C1 segment of cervical spinal cord (tissue), 14 donors: ENCODE data around the gene OSBPL9.

Source experiments
- DNase-seq, 14 donors: peaks; one replicate each; lab custom pipeline; 2025; lab: John Stamatoyannopoulos, UW

The OSBPL9 gene

DNA sequence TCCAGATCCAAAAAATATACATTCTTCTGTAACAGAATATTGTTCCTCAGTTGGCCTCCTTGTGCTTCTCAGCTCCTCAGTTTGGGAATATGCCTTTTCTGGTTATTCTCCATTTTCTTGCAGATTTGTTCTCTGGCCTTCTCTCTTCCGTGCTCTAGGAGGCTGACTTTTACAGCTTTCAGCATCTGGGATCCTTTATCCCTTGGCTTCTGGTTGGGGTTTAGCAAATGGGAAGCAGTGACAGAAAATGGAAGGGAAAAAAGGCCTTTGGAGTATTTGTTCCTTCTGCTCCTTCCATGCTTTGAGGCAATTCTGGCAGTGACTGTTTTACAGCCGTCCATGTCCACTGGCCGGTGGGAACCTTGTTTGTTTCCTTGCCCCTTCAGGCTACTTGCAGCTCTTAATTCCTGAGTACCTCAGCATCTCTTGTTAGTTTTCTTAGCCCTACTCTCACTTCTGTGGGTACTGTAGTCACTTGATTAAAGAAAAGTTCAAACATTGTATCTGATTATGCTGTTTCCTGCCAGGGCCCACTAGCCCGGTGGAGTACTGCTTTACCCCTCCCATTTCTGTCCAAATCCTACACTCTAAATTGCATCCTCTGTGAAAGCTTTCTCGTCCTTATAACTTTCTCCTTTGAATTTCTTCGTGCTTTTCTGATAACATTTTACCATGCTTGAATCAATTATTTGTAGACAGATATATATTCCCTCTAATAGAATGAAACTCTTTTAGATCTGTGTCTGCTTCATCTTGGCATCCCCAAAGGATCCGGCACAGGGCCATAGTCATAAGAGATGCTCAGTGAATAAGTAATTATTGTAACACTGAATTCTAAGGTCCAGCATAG is 118.2 kb downstream of the OSBPL9 start:
- peak in 2 of 14 donors; percentile 6 to 10 for DNase-seq

DNA sequence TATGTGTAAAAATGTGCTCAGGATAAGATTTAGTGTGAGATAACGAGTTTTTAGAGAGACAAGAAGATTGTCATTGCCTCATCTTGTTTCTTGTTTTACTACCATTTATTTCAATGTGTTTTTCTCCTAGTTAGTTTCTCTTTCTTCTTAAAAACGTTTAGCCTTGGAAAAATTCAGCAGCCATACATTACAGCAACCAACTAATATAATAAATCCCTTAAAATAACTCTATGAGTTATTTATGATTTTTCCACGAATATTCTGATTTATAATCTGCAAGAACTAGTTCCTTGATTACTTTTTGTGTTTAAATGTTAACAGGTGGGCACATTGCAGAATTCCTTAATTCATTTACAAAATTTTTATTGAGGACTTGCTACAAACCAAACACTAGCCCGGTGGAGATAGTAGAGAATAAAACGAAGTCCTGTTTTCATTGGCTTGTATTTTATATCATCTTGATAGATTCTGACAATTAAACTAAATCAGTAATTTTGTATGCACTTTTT is 118.9 kb downstream of the OSBPL9 start:
- DNase-seq, result no peak

DNA sequence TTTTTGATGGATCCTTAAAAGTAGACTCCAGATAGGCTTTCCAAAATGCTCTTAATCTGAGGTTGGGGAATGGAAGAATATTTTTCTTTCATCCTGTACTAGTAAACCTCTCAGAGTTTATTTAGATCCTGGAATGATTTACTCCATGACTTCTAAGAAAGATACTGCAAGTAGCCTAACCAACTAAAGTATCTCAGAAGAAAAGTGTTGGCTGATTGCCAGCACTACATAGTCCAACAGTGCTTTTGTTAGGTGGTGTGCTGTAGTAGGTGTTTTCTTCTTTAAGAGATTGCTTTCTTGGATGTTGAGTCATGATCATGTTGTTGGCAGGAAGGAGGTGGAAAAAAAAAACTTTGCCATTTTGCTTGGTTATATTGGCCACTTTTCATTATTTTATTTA is 119.8 kb downstream of the OSBPL9 start:
- DNase-seq, result no peak

DNA sequence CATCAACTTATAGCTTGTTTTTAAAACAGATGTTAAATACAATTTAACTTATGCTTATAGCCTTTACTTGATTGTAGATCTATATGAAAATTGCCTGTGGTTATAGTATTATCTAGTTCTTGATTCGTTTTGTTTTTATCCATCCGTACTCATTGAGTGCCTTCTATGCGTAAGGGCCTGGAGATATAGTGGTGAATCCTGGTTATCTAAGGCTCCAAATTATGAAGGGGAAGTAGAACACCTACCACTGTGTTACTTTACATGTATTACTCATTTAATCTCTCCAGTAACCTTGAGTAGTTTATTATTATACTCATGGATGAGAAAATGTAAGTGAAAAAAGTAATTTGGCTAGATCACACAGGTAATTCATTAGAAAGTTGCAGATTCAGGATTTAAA is 121.8 kb downstream of the OSBPL9 start:
- DNase-seq, result no peak

DNA sequence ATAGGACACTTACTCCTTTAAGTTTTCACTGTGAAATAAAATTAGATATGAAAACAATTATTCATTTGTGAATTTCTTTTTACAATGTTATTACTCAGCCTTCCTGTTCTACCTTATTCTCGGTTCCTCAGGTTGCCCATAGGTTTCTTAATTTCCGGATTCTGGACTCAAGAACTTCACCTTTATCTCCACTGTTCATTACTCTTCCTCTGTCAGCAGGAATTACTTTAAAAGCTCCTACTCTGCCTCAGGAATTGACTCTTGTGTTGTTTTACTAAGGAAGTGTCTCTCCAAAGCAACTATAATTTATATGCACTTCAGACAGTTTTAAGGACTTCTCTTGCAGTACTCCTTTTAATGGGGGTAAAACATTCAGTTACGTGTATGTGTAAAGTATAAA is 123.8 kb downstream of the OSBPL9 start:
- no peak for DNase-seq

DNA sequence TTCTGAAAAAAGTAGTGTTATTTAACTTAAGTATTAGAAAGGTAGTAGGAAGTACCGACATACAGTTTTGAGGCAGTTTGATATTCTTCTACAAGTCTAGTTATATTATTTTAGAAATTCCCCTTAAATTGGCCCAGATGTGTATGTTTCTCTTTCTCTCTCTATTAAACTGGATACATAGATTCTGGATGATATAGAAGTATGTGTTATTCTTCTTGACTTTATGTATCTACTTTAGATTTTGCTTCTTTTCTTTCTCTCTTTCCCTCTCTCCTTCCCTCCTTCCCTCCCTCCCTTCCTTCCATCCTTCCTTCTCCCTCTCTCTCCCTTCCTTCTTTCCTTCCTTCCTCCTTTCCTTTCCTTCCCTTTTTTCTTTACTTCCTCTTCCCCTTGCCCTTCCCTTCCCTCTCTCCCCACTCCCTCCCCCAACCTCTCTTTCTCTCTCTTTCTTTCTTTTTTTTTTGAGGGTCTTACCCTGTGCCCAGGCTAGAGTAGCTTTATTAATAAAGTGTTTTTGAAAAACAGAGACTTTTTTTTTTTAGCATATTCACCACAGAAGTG is 124.3 kb downstream of the OSBPL9 start:
- no peak for DNase-seq

DNA sequence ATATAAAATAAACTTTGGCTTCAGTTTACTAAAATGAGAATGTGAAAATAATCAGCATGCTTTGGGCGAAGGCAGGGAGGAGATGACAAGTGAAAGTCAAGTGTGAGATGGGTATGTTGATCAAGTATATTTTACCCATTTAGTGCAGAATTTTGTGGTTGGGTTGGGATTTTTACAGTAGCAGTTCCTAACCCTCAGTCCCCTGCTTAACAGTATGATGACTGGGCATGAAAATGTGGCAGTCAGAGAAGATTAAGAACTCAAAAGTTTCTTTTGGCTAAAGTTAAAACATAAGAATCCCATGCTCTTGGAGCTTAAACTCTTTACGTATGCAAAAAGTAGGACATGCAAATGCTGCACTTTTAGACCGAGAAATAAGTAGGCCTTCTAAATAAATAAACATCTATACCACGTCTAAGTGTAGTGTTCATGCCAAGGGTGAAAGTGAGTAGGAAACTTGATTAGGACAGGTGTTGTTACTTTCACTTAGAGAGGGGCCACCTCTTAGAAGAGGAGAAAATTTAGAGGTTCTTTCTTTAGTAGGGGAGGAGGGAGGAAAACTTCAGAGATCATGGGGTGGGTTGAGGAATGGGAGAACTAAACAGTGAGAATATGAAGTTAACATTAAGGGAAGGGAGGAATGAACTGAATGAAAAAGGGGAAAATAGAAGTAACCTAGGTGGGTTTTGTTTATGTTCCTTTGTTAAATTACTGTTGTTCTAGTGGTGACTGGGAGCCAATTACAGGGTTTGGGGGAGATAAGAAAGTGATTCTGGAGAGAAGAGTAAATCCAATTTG is 127.8 kb downstream of the OSBPL9 start:
- no peak for DNase-seq

DNA sequence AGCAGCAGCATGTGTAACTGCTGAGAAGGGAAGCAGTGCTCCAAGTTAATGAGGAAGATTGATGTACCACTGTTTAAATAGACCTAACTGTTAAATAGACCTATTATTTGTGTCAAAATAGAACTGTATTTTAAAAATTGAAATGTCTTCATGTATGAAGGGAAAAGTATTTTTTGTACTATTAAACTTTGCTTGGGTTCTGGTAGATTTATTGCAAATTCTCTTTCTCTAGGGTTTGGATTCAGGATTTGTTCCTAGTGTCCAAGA is 128.3 kb downstream of the OSBPL9 start:
- no peak for DNase-seq

DNA sequence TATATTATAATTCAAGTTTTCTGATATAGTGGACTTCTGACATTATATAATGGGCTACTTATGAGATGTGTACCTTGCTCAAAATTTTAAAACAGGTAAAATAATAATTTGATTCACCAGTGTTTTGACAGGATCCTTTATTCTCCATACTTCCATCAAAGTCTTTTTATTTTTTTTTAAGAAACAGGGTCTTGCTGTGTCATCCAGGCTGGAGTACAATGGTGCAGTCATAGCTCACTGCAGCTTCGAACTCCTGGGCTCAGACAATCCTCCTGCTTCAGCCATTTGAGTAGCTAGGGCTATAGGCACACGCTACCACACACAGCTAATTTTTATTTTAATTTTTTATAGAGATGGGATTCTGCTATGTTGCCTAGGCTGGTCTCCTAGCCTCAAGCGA is 132.3 kb downstream of the OSBPL9 start:
- no peak for DNase-seq

DNA sequence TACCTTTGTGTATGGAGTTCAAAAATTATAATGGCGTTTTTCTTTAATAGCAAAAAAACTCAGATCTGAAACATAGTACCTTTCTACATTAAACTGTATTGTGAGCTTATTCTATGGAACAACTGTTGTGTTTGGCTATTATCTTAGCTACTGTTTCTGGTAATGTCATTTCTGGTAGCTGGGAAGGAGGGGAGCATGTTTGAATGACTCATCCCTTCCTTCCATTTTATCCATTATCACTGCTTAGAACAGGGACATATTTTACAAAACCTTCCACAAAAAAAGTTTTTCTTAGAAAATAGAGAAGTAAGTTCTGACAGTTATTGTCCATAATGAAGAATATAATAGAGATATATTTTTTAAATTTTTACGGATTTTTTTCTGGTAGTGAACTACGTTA is 133.3 kb downstream of the OSBPL9 start:
- no peak for DNase-seq

DNA sequence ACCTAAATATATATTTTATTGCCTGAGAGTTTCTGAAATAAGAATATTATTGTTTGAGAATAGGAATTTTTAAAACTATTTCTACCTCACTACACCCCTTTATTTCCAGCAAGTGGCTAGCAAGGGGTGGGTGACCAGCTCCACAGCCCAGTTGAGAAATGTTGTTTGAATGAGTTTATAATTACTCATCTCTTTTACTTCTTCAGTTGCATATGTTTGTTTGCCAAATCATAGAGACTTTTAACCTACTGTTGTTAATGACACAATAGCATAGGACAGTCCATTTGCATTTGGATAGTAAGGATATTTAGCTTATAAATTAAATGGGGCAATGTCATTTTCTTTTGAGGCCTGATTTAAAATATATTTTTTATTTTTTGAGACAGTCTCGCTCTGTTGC is 133.8 kb downstream of the OSBPL9 start:
- DNase-seq, result no peak

DNA sequence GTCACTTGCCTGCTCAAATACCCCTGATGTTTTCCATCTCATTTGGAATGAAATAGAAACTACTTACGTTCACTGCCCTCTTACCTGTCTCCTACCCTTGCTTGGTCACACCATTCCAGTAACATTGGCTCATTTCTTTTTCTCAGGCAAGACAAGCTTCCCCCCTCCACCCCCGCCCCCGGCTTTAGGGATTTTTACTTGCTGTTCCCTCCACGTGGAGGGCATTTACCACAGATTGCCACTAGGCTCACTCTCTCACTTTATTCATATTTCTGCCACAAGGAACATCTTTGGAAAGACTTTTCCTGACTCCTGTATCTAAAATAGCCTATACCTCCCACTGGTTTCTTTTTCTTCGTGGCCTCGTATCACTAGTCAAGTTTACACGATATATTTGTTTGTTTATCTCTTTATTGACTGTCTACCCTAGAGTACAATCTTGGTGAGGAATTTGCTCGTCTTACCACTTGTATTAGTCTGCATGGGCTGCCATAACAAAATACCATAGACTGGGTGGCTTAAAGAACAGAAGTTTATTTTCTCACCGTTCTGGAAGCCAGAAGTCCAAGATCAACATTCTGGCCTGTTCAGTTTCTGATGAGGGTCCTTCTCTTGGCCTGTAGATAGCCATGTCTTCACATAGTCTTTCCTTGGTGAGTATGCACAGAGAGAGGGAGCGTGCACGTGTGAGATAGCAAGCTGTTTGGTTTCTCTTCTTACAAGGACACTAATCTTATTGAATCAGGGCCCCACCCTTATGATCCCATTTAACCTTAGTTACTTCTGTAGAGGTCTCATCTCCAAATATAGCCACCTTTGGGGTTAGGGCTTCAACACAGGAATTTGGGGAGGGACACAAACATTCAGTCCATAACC is 135.4 kb downstream of the OSBPL9 start:
- no peak for DNase-seq

DNA sequence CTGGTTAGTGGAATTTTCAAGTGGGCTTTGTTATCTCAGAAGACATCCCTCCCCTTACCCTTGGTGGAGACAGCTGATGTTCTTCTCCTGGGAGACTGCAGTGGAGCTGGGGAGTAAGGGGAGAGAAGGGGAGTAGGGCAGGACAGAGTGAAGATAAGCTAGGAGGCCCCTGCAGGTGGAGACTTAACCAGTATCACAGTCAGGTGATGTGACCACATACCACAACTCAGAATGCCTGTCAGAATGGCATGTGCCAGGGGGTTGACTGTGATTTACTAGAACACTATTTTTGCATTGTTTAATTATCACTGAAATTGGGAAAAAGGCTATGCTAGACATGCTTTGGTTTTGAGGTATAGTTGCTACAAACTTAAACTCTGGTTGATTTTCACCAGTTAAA is 137.1 kb downstream of the OSBPL9 start:
- no peak for DNase-seq

DNA sequence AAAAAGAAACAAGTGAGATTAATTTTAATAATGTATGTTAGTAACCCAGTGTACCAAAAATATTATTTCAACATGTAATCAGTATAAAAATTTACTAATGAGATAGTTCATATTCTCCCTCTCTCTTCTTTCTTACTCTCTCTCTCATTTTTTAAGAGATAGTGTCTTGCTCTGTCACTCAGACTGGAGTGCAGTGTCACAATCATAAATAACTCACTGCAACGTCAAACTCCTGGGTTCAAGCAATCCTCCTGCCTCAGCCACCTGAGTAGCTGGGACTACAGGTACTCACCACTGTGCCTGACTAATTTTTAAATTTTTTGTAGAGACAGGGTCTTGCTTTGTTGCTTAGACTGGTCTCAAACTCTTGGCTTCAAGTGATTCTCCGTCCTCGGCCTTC is 137.8 kb downstream of the OSBPL9 start:
- no peak for DNase-seq

DNA sequence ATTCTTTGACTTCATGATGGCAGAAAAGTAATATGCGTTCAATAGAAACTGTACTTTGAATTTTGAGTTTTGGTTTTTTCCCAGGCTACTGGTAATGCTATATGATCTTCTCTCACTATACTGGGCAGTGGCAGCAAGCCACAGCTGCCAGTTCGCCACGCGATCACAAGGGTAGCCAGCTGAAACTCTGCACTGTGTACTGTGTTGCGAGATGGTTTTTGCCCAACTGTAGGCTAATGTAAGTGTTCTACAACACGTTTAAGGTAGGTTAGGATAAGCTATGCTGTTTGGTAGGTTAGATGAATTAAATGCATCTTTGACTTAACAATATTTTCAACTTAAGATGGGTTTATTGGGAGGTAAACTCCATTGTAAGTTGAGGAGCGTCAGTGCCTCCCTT is 138.5 kb downstream of the OSBPL9 start:
- DNase-seq, result no peak

DNA sequence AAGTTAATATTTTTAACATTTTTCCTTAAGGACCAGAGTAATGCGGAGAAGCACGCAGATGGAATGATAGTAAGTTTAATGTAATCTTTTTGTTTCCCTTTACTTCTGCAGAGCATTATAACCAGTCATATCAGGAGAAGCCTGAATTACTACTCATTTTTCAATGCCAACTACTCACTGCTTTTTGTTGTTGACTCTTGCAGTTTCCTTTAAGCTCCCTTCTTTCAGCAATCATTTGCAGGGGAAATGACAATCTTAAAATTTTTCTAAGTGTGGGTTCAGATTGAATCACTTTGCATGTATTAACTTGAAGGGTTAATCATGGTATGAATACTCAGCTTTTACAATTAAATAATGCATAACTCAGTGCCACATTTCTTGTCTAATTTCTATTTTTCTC is 139.4 kb downstream of the OSBPL9 start:
- no peak for DNase-seq

DNA sequence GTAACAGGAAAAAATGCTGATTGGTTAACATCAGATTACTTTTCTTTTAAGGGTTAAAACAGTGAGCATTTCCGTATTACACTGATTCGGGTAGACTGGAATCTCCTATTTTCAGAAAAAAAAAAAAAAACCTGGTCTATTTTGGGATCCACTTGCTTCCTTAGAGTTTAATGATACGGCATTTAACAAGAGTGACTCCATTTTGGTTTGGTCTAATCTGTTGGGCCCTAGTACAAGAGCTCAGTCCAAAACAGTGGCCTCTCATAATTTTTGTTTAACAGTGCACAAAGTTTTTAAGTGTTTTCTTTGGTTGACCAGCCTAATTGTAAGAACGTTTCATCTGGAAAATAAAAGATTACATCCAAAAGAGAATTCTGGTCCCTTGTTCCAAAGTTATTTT is 141.4 kb downstream of the OSBPL9 start:
- DNase-seq, result no peak

DNA sequence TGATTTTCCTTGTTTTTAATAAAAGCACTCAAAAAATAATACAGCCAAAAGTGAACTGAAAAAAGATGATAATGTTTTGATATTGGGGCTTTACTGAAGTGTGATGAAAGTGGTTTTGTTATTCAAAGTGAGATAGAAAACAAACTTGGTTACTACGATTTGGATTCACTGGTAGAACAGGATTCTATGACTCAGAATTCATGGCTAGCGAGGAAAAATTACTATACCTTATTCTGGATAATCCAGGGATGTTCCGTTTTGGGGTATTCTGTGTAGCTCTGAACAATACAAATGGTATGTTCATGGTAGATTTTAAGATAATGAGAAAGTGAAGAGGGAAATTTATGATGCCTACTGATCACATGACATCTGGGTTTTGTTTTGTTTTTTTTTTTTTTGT is 144.0 kb downstream of the OSBPL9 start:
- no peak for DNase-seq

DNA sequence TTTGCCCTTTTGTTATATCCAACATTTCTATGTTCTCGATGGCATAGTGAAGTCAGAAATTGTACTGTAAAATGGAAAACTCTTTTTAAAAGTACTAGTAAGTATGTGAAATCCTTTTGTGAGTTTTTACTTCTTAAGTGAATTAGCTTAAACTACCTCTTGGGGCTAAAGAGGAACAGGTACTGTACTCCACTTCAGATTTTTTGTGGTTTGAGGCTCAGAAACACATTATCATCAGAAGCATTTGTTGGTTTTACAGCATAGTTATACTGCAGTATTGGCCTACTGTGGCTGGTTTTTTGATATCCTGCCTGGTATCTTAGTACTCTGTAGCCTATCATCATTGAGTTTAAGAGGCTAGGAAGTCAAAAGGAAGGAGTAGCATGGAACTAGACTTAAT is 144.5 kb downstream of the OSBPL9 start:
- no peak for DNase-seq

DNA sequence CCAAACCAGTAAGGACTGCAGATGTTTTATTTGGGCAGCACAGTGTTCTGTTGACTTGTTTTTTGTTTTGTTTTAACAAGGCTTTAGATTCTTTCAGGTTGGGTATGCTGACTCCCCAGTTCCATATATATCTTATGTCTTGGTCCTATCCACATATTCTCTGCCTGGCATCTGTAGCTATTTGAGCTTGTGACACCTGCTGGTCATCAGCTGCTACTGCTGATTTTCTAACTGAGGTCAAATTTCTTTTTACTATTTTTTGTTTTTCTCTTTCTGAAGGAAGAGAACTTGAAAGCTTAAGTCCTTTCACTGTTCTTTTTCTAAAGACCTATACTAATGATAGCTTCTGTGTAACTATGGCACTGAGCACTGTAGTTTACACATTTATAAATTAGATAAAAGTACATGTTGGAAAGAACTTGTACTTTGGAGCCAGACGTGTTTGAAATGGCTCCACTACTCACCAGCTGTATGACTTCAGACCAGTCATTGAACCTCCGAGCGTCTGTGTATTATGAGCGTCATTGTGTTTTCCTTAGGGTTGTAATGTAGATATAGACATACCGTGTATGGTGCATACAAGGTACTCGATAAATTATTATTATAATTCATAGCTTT is 152.2 kb downstream of the OSBPL9 start:
- no peak for DNase-seq

DNA sequence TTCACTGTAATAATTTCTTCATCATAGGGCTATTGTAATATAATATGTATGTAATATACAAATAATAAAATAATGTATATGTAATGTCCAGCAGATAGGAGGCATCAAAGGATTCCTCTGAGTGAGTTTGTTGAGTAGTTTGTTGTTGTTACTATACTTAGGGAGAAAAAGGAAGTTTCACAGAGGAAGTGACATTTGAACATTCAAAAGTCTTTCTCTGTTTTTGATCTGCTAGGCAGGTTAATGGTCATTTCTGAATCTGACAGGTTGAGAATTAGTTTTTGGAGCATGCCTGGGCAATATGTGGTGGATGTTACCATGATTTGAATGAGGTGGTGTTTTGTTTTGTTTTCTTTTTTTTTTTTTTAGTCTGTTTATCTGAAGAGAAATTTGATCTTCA is 159.5 kb downstream of the OSBPL9 start:
- DNase-seq, result no peak
